H9 (cell line): Measurements from ENCODE around the gene PRAMEF12. TPM values are rescaled to one million over a fixed set of nuclear protein-coding genes. Genes with fewer than 3 reads are reported as not detected.

Experiments used
- DNase-seq: peaks from one replicate; pipeline ENCODE4 v3.0.0-alpha.2; 2017
- H2AFZ ChIP-seq: one replicate; pipeline ENCODE4 v1.6.1; 2013; ENCODE audit warnings: mild to moderate bottlenecking, low read length, control low read depth, moderate library complexity
- H2AK5ac ChIP-seq: 2 replicates; pipeline ENCODE4 v1.6.1; 2013; ENCODE audit warnings: low read length, control low read depth, mixed read lengths; ENCODE audit not compliant: insufficient read length
- H2BK120ac ChIP-seq: one replicate; pipeline ENCODE4 v1.6.1; 2013; ENCODE audit warnings: low read depth, mild to moderate bottlenecking, low read length, control low read depth, inconsistent platforms; ENCODE audit not compliant: poor library complexity, severe bottlenecking
- H2BK12ac ChIP-seq: 2 replicates; pipeline ENCODE4 v1.6.1; 2013; ENCODE audit warnings: low read length, control low read depth, mixed read lengths, low read depth; ENCODE audit not compliant: insufficient read length
- H2BK15ac ChIP-seq: 2 replicates; pipeline ENCODE4 v1.6.1; 2013; ENCODE audit warnings: low read depth, low read length, control low read depth
- H2BK20ac ChIP-seq: one replicate; pipeline ENCODE4 v1.6.1; 2013; ENCODE audit warnings: low read depth, mild to moderate bottlenecking, low read length, control low read depth, inconsistent platforms; ENCODE audit not compliant: poor library complexity, severe bottlenecking
- H2BK5ac ChIP-seq: 2 replicates; pipeline ENCODE4 v1.6.1; 2013; ENCODE audit warnings: low read length, control low read depth, mixed read lengths; ENCODE audit not compliant: insufficient read length
- H3K14ac ChIP-seq: 2 replicates; pipeline ENCODE4 v1.6.1; 2013; ENCODE audit warnings: low read length, control low read depth; ENCODE audit not compliant: insufficient read depth
- H3K18ac ChIP-seq: 2 replicates; pipeline ENCODE4 v1.6.1; 2013; ENCODE audit warnings: low read depth, mild to moderate bottlenecking, mixed read lengths, low read length, control low read depth; ENCODE audit not compliant: insufficient read length
- H3K23ac ChIP-seq: 2 replicates; pipeline ENCODE4 v1.6.1; 2013; ENCODE audit warnings: low read length, control low read depth, mixed read lengths, low read depth; ENCODE audit not compliant: insufficient read length
- H3K23me2 ChIP-seq: 2 replicates; pipeline ENCODE4 v1.6.1; 2013; ENCODE audit warnings: low read depth, mild to moderate bottlenecking, mixed read lengths, low read length, control low read depth; ENCODE audit not compliant: insufficient read length, poor library complexity, severe bottlenecking
- H3K27ac ChIP-seq: 2 replicates; pipeline ENCODE4 v1.5.1; 2013; ENCODE audit warnings: low read length, control low read depth, mixed read lengths, low read depth; ENCODE audit not compliant: insufficient read length
- H3K27me3 ChIP-seq: 2 replicates; pipeline ENCODE4 v1.6.1; 2013; ENCODE audit warnings: low read length, control low read depth, inconsistent platforms; ENCODE audit not compliant: insufficient read depth
- H3K4ac ChIP-seq: 2 replicates; pipeline ENCODE4 v1.6.1; 2013; ENCODE audit warnings: low read depth, mild to moderate bottlenecking, control low read depth, inconsistent platforms, low read length, moderate library complexity
- H3K4me1 ChIP-seq: 2 replicates; pipeline ENCODE4 v1.6.1; 2013; ENCODE audit warnings: low read length, control low read depth, inconsistent platforms; ENCODE audit not compliant: insufficient read depth
- H3K4me2 ChIP-seq: 2 replicates; pipeline ENCODE4 v1.6.1; 2013; ENCODE audit warnings: low read length, control low read depth, mixed read lengths; ENCODE audit not compliant: insufficient read length, insufficient read depth
- H3K56ac ChIP-seq: 2 replicates; pipeline ENCODE4 v1.6.1; 2013; ENCODE audit warnings: low read depth, mild to moderate bottlenecking, mixed read lengths, low read length, control low read depth; ENCODE audit not compliant: insufficient read length
- H3K79me1 ChIP-seq: 2 replicates; pipeline ENCODE4 v1.6.1; 2013; ENCODE audit warnings: low read depth, mild to moderate bottlenecking, moderate library complexity, low read length, control low read depth, inconsistent platforms; ENCODE audit not compliant: insufficient read depth, poor library complexity, severe bottlenecking
- H3K79me2 ChIP-seq: 2 replicates; pipeline ENCODE4 v1.6.1; 2013; ENCODE audit warnings: low read length, control low read depth, inconsistent platforms; ENCODE audit not compliant: insufficient read depth
- H3K9ac ChIP-seq: 2 replicates; pipeline ENCODE4 v1.6.1; 2013; ENCODE audit warnings: low read length, control low read depth, mixed read lengths; ENCODE audit not compliant: insufficient read length; ENCODE audit errors: extremely low read depth
- H3K9me3 ChIP-seq: one replicate; pipeline ENCODE4 v1.6.1; 2013; ENCODE audit warnings: low read depth, low read length, inconsistent platforms; ENCODE audit not compliant: control insufficient read depth
- H3T11ph ChIP-seq: one replicate; pipeline ENCODE4 v1.6.1; 2013; ENCODE audit warnings: mild to moderate bottlenecking, low read length, control low read depth, inconsistent platforms
- H4K20me1 ChIP-seq: one replicate; pipeline ENCODE4 v1.6.1; 2013; ENCODE audit not compliant: control insufficient read depth, insufficient read length, insufficient read depth
- H4K5ac ChIP-seq: 2 replicates; pipeline ENCODE4 v1.6.1; 2013; ENCODE audit warnings: low read depth, mild to moderate bottlenecking, mixed read lengths, low read length, control low read depth; ENCODE audit not compliant: insufficient read length
- H4K8ac ChIP-seq: replicated peaks from 2 replicates; pipeline ENCODE4 v1.6.1; 2013; ENCODE audit warnings: low read length, control low read depth, mixed read lengths, low read depth; ENCODE audit not compliant: insufficient read length
- H4K91ac ChIP-seq: 2 replicates; pipeline ENCODE4 v1.6.1; 2013; ENCODE audit warnings: low read depth, mild to moderate bottlenecking, moderate library complexity, mixed read lengths, low read length, control low read depth; ENCODE audit not compliant: insufficient read length
- H3K27ac Mint-ChIP-seq, 3 experiments: 2 replicates in 2 of 3; 3 replicates in 1 of 3; pipeline ENCODE4 v1.8.0; 2020 to 2021; ENCODE audit warnings: mixed read lengths in 3 of 3, mild to moderate bottlenecking in 1 of 3, moderate library complexity in 1 of 3
- H3K27me3 Mint-ChIP-seq: 2 replicates; pipeline ENCODE4 v1.8.0; 2021; ENCODE audit warnings: low read depth, mild to moderate bottlenecking, moderate library complexity, mixed read lengths
- H3K36me3 Mint-ChIP-seq, 3 experiments: 2 replicates in 2 of 3; 3 replicates in 1 of 3; pipeline ENCODE4 v1.8.0; 2020 to 2021; ENCODE audit warnings: low read depth in 3 of 3, mixed read lengths in 3 of 3; ENCODE audit not compliant: insufficient read depth in 1 of 3
- H3K4me1 Mint-ChIP-seq, 2 experiments: 2 replicates each; pipeline ENCODE4 v1.8.0; 2020; ENCODE audit warnings: mixed read lengths in 2 of 2
- H3K4me3 Mint-ChIP-seq, 2 experiments: 2 replicates in 1 of 2; 3 replicates in 1 of 2; pipeline ENCODE4 v1.8.0; 2020 to 2021; ENCODE audit warnings: mild to moderate bottlenecking in 2 of 2, mixed read lengths in 2 of 2, moderate library complexity in 1 of 2
- H3K9me3 Mint-ChIP-seq, 2 experiments: 2 replicates in 1 of 2; 3 replicates in 1 of 2; pipeline ENCODE4 v1.8.0; 2020; ENCODE audit warnings: mild to moderate bottlenecking in 2 of 2, mixed read lengths in 2 of 2, moderate library complexity in 1 of 2
- CTCF ChIP-seq: fragments of 200-600 bp; sonication (generic); conservative IDR thresholded peaks from 3 replicates; pipeline ENCODE4 v1.8.0; 2021; ENCODE audit warnings: antibody characterized with exemption, mild to moderate bottlenecking
- WGBS: extraction: QIAGEN DNeasy Blood & Tissue Kit; methylation state at CpG from one replicate; pipeline ENCODE4 v1.1.7; 2013; ENCODE audit warnings: missing lambda C conversion rate, low lambda C conversion rate, mixed read lengths; ENCODE audit not compliant: insufficient read length; ENCODE audit errors: extremely low coverage; 5-methylcytosine and 5-hydroxymethylcytosine counted together
- total RNA-seq: library from RNA; stranded (reverse); gene quantifications from 2 replicates; pipeline ENCODE4 v1.2.1, GENCODE V29; 2021

The PRAMEF12 gene
- total RNA-seq, 1 experiment from 2014 or later, result not detected

- Histone ChIP-seq H2AK5ac (no peak overlapping the region), H3K4ac (no peak overlapping the region), H3K79me1 (no peaks in the 10 kb centered on the region), H2BK12ac (no peak overlapping the region), H4K20me1 (no peaks in the 10 kb centered on the region), H3K18ac (no peak overlapping the region), H2BK20ac (no peak overlapping the region), H3K56ac (no peak overlapping the region), H3K9me3 (no peaks in the 10 kb centered on the region), H2BK120ac (no peak overlapping the region), H2AFZ (no peak overlapping the region), H3K27me3 (no peaks in the 10 kb centered on the region), H4K91ac (no peak overlapping the region), H3K14ac (no peak overlapping the region; the same call in 1 of the 2 replicates), H3K9ac (no peak overlapping the region), H3T11ph (no peak overlapping the region), H3K23ac (no peak overlapping the region), H3K23me2 (no peaks in the 10 kb centered on the region), H4K5ac (no peak overlapping the region), H3K79me2 (0 out of 2 replicates have a peak, but pooled peaks cover 2% of the 10 kb centered on the region), H3K4me2 (no peak overlapping the region), H3K27ac (no peak overlapping the region), H2BK15ac (no peak overlapping the region), H3K4me1 (no peaks in the 10 kb centered on the region), H2BK5ac (no peak overlapping the region), H4K8ac (no peak overlapping the region)
- Mint-ChIP-seq H3K4me3 (no peak overlapping the region), H3K27ac (no peak overlapping the region; a peak in 1 of 7 replicates), H3K27me3 (peaks cover 11% of the 10 kb centered on the region), H3K4me1 (peaks cover 3% of the 10 kb centered on the region in 2 experiments), H3K36me3 (no peaks in the 10 kb centered on the region), H3K9me3 (peaks cover 0 to 4% of the 10 kb centered on the region in 2 experiments; a peak in 3 of 5 replicates)
- DNase-seq, result no peak
- no CpG with 5 or more reads among the region's 15 CpGs for WGBS
- TF ChIP-seq CTCF, result no peak
These were observed 3.4 kb downstream of the PRAMEF12 start for GRCh38 chr1:12776801-12777557.
